ENCODE results near the gene SHISAL1.
"Not testable (repeated sequence)": the region's sequence is repeated elsewhere in the genome, so short reads cannot be mapped to it uniquely, and the experiment has no call there.

SHISAL1 gene

GRCh38 chr22:44307509-44308169 is 5.1 kb downstream of the SHISAL1 start:
- no peak for FAIRE-seq

GRCh38 chr22:44305888-44306287 is 6.9 kb downstream of the SHISAL1 start:
- no peak for TF ChIP-seq POLR2AphosphoS5 (IDR thresholded peaks at IDR 0.05; ENCODE audit: low read depth, low read length)
- TF ChIP-seq TAF1 (IDR thresholded peaks at IDR 0.05; ENCODE audit: borderline replicate concordance, low read depth, low read length) = no peak
- no peak for TF ChIP-seq POLR2A (IDR thresholded peaks at IDR 0.05; ENCODE audit: low read depth, low read length)
- FAIRE-seq = no peak
- no peak for DNase-seq (ENCODE audit: insufficient read length)

More at GRCh38 chr22:44307509-44308169, 5.1 kb downstream of the SHISAL1 start:
- DNase-seq (ENCODE audit: insufficient read length) = no peak
- TF ChIP-seq TAF1 (IDR thresholded peaks at IDR 0.05; ENCODE audit: borderline replicate concordance, low read depth, low read length) (no peak), POLR2A (IDR thresholded peaks at IDR 0.05; ENCODE audit: low read depth, low read length) (no peak), POLR2AphosphoS5 (IDR thresholded peaks at IDR 0.05; ENCODE audit: low read depth, low read length) (no peak)

- no peak for DNase-seq (ENCODE audit: insufficient read length)
- FAIRE-seq = no peak
- TF ChIP-seq POLR2A (IDR thresholded peaks at IDR 0.05; ENCODE audit: low read depth, low read length) = no peak
- TF ChIP-seq POLR2AphosphoS5 (IDR thresholded peaks at IDR 0.05; ENCODE audit: low read depth, low read length) = no peak
- TF ChIP-seq TAF1 (IDR thresholded peaks at IDR 0.05; ENCODE audit: borderline replicate concordance, low read depth, low read length) = no peak
Observed at GRCh38 chr22:44305455-44305854, 7.3 kb downstream of the SHISAL1 start.

- TF ChIP-seq POLR2AphosphoS5 (IDR thresholded peaks at IDR 0.05; ENCODE audit: low read depth, low read length) (no peak), TAF1 (IDR thresholded peaks at IDR 0.05; ENCODE audit: borderline replicate concordance, low read depth, low read length) (no peak), POLR2A (IDR thresholded peaks at IDR 0.05; ENCODE audit: low read depth, low read length) (no peak)
- DNase-seq (ENCODE audit: insufficient read length) (no peak), FAIRE-seq (no peak)
Observed at GRCh38 chr22:44304911-44305310, 7.8 kb downstream of the SHISAL1 start.

- DNase-seq (ENCODE audit: insufficient read length) = no peak
- no peak for FAIRE-seq
- no peak for TF ChIP-seq POLR2AphosphoS5 (IDR thresholded peaks at IDR 0.05; ENCODE audit: low read depth, low read length)
- TF ChIP-seq TAF1 (IDR thresholded peaks at IDR 0.05; ENCODE audit: borderline replicate concordance, low read depth, low read length) = no peak
- no peak for TF ChIP-seq POLR2A (IDR thresholded peaks at IDR 0.05; ENCODE audit: low read depth, low read length)
Observed at GRCh38 chr22:44304354-44304753, 8.4 kb downstream of the SHISAL1 start.

DNA sequence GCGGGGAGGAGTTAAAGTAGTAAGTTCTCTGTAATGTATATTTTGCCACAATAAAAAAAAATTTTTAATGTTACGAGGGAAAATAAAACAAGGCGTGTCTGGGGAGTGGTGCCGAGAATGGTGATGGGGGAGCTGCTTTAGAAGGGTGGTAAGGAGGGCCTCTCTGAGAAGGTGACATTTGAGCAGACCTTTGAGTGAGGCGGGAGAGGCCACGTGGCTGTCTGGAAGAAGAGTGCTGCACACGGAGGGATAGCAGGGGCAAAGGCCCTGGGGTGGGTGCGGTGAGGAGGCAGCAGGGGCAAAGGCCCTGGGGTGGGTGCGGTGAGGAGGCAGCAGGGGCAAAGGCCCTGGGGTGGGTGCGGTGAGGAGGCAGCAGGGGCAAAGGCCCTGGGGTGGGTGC is 10.4 kb downstream of the SHISAL1 start:
- not testable (repeated sequence) for DNase-seq (ENCODE audit: insufficient read length)

DNA sequence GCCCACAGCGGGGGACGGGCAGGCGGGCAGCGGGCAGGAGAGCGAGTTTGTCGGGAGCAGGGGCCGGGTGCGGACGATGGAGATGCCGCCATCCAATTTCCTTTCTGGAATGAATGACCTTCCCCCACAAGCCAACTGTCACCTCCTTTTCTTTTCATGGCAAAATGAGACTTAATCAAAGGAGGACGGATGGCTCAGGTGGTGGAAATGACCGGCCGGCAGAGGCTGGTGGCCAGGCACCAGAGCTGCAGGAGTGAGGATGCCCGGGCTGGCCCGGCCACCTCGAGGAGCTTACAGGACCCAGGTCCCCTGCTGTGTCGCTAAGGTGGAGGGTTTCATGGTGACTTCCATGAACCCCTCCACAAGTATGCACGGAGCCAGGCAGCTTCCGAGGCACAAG is 11.7 kb downstream of the SHISAL1 start:
- DNase-seq (ENCODE audit: insufficient read length) = no peak
- no peak for FAIRE-seq
- TF ChIP-seq POLR2A (IDR thresholded peaks at IDR 0.05; ENCODE audit: low read depth, low read length) = no peak
- TF ChIP-seq TAF1 (IDR thresholded peaks at IDR 0.05; ENCODE audit: borderline replicate concordance, low read depth, low read length) = no peak
- TF ChIP-seq POLR2AphosphoS5 (IDR thresholded peaks at IDR 0.05; ENCODE audit: low read depth, low read length) = no peak

More for the DNA sequence above, 10.4 kb downstream of the SHISAL1 start:
- FAIRE-seq = not testable (repeated sequence)

DNA sequence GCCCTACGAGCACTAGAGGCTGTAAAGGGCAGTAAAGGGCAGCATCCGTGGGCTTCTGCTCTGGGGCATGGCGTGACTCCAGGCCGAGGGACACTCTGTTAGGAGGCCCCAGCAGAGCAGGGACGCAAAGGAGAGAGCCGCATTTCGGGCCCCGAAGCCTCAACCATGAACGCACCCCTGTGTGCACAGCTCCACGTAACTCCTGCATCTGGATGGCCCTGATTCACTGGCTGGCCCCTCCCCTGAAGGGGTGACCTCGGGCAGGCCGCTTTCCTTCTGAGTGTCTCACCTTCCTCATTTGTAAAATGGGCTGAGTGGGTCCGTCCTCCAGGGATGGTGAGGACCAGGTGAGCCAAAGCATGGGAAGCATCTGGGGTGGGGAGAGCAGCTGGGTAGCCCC is 13.6 kb downstream of the SHISAL1 start:
- FAIRE-seq (no peak), DNase-seq (ENCODE audit: insufficient read length) (no peak)

DNA sequence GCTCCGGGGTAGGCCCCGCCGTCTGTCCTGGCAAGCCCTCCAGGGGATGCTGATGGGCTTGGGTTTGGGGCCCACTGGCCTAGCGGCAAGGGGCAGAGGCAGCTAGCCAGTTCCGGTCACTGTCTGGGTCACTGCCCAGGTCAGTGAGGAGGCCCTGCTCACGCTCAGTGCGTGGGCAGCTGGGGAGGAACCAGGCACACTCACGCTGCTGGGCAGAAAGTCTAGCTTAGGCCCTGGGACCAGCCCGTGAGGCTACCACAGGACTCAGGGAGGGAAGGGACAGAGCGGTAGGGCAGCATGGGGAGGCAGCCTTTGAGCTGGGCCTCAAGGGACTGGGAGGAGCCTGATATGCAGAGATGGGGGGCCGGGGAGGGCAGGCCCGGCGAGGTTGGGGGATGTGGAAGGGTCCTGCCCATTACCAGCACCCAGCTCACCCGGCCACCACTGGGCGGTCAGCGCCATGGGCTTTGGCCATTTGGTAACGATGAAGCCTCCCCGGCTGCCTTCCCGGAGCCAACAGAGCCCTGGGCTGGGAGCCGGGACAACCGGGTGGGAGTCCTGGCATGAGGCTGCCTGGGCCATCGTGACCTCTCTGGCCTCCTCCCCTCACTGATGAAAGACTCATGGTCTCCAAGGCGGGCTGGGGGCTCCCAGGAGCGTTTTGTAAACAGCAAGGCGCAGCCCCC is 14.2 kb downstream of the SHISAL1 start:
- no peak for TF ChIP-seq POLR2AphosphoS5 (IDR thresholded peaks at IDR 0.05; ENCODE audit: low read depth, low read length)
- no peak for TF ChIP-seq POLR2A (IDR thresholded peaks at IDR 0.05; ENCODE audit: low read depth, low read length)
- no peak for DNase-seq (ENCODE audit: insufficient read length)
- no peak for FAIRE-seq

More for the DNA sequence above, 13.6 kb downstream of the SHISAL1 start:
- TF ChIP-seq POLR2AphosphoS5 (IDR thresholded peaks at IDR 0.05; ENCODE audit: low read depth, low read length) (no peak), POLR2A (IDR thresholded peaks at IDR 0.05; ENCODE audit: low read depth, low read length) (no peak), TAF1 (IDR thresholded peaks at IDR 0.05; ENCODE audit: borderline replicate concordance, low read depth, low read length) (no peak)

DNA sequence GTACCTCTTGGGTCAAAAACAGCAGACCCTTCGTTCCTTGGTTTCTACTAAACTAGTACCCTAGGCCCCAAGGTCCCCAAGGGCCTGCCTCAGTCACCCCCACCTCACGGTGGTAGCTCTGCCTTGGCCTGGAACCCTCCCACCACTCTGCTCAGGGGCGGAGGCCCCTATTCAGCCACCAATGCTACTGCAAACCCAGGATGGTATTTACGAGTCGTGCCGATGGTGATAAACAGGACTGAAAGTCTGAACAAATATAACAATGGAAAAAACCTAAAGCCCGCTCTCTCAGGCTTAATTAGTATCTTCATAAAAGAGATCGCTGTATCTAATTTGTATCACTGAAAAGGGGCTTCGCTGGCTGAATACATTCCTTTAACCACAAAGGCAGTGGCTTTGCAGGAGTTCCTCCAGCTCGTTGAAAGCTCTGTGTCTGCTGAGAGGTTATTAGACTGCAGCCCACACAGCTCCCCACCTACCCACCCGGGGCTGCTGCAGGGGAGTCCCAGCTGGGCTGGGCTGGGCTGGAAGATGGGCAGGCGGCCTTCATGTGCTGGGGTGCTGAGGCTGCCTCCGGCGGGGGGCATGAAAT is 15.2 kb downstream of the SHISAL1 start:
- no peak for TF ChIP-seq POLR2A (IDR thresholded peaks at IDR 0.05; ENCODE audit: low read depth, low read length)
- TF ChIP-seq TAF1 (IDR thresholded peaks at IDR 0.05; ENCODE audit: borderline replicate concordance, low read depth, low read length) = no peak
- TF ChIP-seq POLR2AphosphoS5 (IDR thresholded peaks at IDR 0.05; ENCODE audit: low read depth, low read length) = no peak
- FAIRE-seq = no peak
- DNase-seq (ENCODE audit: insufficient read length) = no peak

GRCh38 chr22:44295406-44295805 is 17.3 kb downstream of the SHISAL1 start:
- DNase-seq (ENCODE audit: insufficient read length) (no peak), FAIRE-seq (no peak)
- TF ChIP-seq POLR2AphosphoS5 (IDR thresholded peaks at IDR 0.05; ENCODE audit: low read depth, low read length) (no peak), POLR2A (IDR thresholded peaks at IDR 0.05; ENCODE audit: low read depth, low read length) (no peak), TAF1 (IDR thresholded peaks at IDR 0.05; ENCODE audit: borderline replicate concordance, low read depth, low read length) (no peak)

- DNase-seq (ENCODE audit: insufficient read length) (no peak), FAIRE-seq (no peak)
- no peak for TF ChIP-seq POLR2A (IDR thresholded peaks at IDR 0.05; ENCODE audit: low read depth, low read length)
Observed at GRCh38 chr22:44293876-44294275, 18.9 kb downstream of the SHISAL1 start.
